ENCODE measurements around the gene BCL2.

BCL2 gene

GRCh38 chr18:63309422-63309821, 10.1 kb downstream of the BCL2 start:
- DNase-seq (ENCODE audit: low read depth in 2 of 2) = peak in 1 of 2 donors; percentile 16

- no peak for DNase-seq (ENCODE audit: low read depth in 2 of 2)
These were observed 11.9 kb downstream of the BCL2 start for GRCh38 chr18:63307551-63308200.

DNA sequence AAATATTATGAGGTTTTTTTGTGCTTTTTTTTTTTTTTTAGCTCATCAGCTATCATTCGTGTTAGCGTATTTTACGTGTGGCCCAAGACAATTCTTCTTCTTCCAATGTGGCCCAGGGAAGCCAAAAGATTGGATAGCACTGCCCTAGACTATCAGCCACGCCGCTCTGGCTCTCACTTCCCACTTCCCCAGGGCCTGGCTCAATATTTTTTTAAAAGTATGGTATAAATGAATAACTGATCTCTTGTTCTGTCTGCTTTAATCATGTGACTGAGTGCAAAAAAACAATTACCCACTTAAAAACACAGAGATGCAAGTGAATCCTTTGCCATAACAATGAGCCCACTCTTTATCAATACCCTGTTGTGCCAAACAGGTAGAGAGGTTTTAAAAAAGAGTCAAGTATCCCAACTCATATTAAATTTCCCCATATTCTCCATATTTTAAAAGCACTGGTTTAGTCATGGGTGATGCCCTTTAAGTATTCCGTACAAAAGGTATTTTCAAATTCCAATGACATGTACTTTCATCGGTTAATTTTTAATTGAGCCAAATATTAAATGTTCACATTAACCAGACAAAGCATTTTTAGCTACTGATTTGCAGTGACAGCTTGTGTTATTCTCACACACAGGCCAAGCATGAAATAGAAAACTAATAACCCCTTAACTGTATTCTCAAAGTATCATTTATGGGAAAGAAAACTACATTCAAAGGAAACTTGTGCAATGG, 12.6 kb downstream of the BCL2 start:
- no peak for DNase-seq (ENCODE audit: low read depth in 2 of 2)

DNA sequence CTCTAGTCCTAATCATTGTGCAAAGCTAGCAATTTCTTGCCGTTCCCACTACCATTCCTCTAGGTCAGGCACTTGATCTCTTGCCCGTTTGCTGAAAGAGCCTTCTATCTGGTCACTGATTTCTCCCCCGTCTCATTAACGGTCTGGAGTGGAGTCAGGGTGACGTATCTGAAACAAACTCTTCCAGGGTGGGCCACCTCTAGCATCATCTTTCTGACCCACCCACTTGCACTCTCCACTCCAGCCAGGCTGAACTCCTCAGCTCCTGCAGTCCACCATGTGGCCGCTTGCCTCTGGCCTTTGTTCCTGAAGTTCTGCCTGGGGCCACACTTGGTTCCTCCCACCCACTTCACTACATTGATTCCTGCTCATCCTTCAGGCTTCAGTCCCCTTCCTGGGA, 13.3 kb downstream of the BCL2 start:
- DNase-seq (ENCODE audit: low read depth in 2 of 2) = no peak

GRCh38 chr18:63303547-63303946, 16.0 kb downstream of the BCL2 start:
- no peak for DNase-seq (ENCODE audit: low read depth in 2 of 2)

- DNase-seq (ENCODE audit: low read depth in 2 of 2) = no peak
These were observed 16.7 kb downstream of the BCL2 start for GRCh38 chr18:63302636-63303405.

- DNase-seq (ENCODE audit: low read depth in 2 of 2) = no peak
These were observed 17.3 kb downstream of the BCL2 start for GRCh38 chr18:63302220-63302619.

DNA sequence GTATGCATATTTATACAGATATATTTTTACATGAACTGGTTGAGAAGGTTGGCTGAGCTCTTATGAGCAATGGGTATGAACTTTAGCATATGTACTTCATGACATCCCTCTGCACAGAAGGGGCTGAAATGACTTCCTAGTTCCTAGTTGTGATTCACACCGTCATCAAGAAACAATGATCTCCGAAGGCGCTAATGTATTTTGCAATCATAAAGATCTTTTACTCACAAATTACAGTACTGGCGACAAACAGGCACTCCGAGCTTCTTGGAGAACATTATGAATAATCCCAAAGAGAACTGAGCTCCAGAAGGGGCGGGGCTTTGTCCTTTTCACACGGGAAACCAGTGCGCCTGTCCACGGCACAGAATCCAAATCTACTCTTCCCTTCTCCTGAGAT, 18.1 kb downstream of the BCL2 start:
- no peak for DNase-seq (ENCODE audit: low read depth in 2 of 2)

GRCh38 chr18:63299837-63300745, 19.5 kb downstream of the BCL2 start:
- no peak for DNase-seq (ENCODE audit: low read depth in 2 of 2)

DNA sequence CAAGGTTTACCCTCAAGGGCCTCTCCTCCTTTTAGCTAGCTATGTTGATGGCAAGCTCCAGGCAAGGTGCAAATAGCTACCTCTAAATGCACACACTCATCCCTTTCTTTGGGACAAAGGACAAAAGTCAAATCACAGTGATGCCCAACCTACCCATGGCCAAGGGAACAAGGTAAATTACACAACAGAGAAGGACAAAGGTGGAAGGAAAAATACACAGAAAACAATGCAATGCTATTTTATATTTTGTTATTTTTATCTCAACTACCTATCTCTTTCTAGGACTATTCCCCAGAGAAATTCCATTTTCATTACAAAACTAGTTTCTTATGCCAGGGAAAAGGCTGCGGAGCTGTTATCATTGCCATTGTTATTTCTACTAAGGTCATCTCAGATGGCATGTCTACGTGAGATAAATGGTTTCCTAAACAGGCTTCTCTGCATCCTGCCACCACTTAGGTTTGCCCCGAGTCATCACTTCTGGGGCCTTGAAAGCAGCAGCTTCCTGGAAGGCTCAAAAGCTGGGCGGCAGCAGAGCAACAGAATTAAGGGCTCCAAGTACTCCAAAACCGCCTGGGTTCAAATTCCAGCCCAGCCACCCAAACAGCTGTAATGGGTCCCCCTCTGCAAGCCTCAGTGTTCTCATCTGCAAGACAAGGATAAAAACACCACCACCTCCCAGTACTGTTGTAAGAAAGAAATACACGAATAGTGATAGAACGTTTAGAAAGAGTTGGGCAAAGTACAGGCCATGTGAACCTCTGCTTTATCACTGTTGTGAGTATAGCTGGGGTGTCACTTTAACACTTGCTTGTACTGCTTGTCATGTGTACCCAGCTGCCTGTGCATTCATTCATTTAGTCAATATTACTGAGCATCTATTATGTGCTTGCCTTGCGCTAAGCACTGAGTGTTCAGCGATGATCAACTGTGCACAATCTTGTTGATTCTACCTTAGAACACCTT, 20.9 kb downstream of the BCL2 start:
- no peak for DNase-seq (ENCODE audit: low read depth in 2 of 2)

GRCh38 chr18:63297687-63298399, 21.7 kb downstream of the BCL2 start:
- DNase-seq (ENCODE audit: low read depth in 2 of 2) = no peak

- DNase-seq (ENCODE audit: low read depth in 2 of 2) = no peak
These were observed 25.6 kb downstream of the BCL2 start for GRCh38 chr18:63293935-63294334.

- no peak for DNase-seq (ENCODE audit: low read depth in 2 of 2)
These were observed 26.5 kb downstream of the BCL2 start for GRCh38 chr18:63292831-63293683.

DNA sequence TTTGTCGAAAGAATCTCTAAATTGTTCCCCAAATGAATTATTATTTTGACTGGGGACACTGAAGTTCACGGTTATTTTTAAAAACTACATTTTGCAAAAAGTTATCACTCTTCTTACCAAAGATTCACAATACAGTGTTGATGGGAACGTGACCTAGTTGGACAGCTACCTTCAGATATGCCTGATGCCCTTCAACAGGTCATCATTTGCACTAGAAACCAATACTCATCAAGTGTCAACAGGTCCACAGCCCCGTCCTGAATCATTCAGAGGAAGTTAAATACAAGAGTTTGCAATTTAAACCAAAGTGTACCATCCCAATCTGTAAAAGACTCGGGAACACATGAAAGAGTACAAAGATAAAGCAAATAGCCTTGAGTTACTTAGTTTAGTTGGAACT, 28.3 kb downstream of the BCL2 start:
- no peak for DNase-seq (ENCODE audit: low read depth in 2 of 2)

DNA sequence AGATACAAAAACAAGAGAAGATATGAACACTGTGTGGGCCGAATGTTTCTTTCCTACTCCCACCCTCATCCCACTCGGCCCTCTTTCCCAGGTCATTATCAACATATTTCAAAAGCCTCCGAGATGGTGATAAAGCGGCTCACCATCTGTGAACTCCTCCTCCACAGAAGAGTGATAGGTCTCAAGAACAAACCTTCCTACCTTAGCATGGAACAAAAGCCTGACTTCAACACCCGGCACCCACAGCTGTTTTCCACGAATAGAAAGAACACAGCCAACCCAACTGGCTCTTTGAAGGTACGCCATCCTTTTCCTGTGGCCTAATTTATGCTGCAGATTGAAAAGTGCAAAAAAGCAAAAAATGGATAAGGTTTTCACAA, 28.8 kb downstream of the BCL2 start:
- peak; percentile 45 to 50 for DNase-seq (ENCODE audit: low read depth in 2 of 2)

DNA sequence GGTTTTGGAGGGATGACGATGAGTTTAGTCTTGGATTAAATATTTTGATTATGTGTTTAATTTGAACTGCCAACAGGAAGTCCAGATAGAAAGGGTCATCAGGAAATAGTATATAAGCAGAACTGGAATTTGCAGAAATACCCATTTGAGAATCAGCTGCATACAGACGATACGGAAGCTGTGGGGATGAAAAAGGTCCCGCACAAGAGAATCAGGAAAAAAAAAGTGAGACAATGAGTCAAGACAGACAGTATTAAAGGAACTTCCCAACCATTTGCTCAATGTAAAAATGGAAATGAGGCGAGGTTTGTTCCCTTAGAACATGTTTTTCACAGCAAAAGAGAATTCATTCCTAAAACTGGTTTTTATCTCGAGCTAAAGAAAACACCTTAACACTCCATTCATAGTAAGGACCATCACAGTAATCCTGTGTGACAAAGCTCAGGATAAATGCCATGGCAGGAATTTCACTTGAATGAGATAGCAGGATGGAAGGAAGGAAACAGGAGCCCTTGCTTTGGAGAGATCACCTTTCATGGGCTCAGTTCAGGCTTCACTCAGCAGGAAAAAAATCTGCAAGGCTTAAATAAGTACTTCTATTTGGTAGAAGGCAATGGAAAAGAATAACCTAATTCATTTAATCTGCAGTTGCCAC, 29.3 kb downstream of the BCL2 start:
- DNase-seq (ENCODE audit: low read depth in 2 of 2) = no peak

DNA sequence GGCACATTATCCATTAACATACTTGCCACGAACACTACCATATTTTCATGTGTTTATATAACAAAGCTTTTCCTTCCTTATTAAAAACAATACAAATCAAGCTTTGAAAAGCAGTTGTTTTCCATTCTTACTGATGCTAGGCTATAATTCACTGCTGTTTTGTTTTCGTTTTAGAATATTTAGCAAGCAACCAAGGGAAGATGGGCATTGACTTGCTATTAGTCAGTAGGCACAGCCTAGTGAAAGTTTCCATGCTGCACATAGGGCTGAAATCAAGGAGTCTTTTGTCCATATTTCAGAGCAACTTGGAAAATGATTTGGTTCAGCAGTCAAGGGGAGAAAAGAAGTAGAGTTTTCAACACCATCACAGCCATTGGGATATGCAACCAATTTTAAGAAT, 31.3 kb downstream of the BCL2 start:
- DNase-seq (ENCODE audit: low read depth in 2 of 2) = no peak

DNA sequence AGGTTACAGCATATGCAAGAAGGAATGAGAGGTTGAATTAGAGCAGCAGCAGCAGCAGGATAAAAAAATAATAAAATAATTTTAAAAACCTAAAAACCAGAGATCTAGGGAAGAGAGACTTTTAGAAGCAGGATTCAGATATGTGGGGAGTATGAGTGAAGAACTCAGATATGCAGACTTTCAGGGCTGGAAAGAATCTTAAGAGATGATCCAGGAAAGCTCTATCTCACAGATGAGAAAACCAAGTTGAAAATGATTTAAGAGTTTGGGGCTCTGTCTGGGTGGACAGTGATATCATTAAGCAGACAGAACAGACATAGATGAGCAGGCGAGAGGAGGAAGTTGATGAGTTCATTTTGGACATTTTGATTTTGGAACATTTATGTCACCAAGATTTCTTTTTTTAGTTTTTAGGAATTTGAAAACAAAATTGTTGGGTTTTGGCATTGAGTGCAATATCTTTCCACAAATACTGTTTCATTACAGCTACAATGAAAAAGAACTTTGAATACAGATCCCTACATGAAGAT, 31.8 kb downstream of the BCL2 start:
- no peak for DNase-seq (ENCODE audit: low read depth in 2 of 2)
